ENCODE measurements around the gene GRB14.

Gene GRB14

GRCh38 chr2:164453656-164454305 is 167.5 kb downstream of the GRB14 start:
- TF ChIP-seq CTCF (IDR thresholded peaks at IDR 0.05), result no peak

GRCh38 chr2:164450278-164450677 is 171.0 kb downstream of the GRB14 start:
- TF ChIP-seq CTCF (IDR thresholded peaks at IDR 0.05), result no peak

- TF ChIP-seq CTCF (IDR thresholded peaks at IDR 0.05), result no peak
Observed at GRCh38 chr2:164449706-164450105, 171.6 kb downstream of the GRB14 start.

- TF ChIP-seq CTCF (IDR thresholded peaks at IDR 0.05), result no peak
Observed at GRCh38 chr2:164447660-164448059, 173.6 kb downstream of the GRB14 start.

Data from LNCAP (cell line).